Measurements from ENCODE around the gene LHX5.

LHX5 gene

DNA sequence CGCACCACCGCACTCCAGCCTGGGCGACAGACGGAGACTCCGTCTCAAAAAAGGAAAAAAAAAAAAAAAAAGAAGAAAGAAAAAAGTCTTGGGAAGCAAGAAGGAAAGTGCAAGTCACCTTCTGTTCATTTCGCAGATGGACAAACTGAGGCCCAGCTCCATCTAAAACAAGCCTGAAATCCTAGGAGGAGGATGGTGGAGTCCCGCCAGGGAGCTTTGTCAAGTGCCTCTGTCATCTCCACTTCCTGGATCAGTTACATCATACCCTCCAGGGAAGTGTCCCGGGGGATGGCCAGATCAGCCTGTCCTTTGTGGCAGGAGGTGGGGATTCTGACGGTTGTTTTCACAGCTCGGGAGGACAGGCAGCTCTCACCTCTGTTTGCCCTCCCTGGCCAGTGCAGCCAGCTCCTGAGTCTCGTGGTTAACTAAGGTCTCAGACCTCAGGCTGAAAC is 58.2 kb downstream of the LHX5 start:
- DNase-seq (ENCODE audit: low read depth in 2 of 2) = no peak

All from fibroblast of skin of left biceps (primary cell).